HG03469 (cell line): ENCODE results near the gene HSPA8.

ENCODE experiments used
- ATAC-seq: cut with Tn5 transposase; IDR thresholded peaks from one replicate; pipeline ENCODE4 v1.9.1; 2021; ENCODE audit warnings: mild to moderate bottlenecking, moderate library complexity, moderate number of reproducible peaks; ENCODE audit not compliant: unreplicated experiment

HSPA8 gene

GRCh38 chr11:123051146-123051545 is 10.8 kb downstream of the HSPA8 start:
- ATAC-seq, result no peak

DNA sequence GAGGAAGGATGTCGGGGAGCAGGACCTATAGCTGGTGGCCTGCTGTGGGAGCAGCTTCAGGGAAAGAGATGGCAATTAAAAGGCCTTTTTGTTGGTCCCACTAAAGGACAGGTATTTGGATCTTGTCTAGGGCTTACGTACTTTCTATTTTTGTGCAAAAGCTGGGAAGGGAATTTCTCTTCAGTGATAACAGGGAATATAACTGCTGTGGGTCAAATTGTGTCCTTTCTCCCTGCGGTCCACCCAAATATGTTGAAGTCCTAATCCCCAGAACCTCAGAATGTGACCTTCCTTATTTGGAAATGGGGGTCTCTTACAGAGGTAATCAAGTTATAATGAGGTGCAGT is 14.0 kb downstream of the HSPA8 start:
- ATAC-seq, result no peak

GRCh38 chr11:123047266-123047946 is 14.5 kb downstream of the HSPA8 start:
- no peak for ATAC-seq

- ATAC-seq, result no peak
Observed at GRCh38 chr11:123046473-123047259, 15.3 kb downstream of the HSPA8 start.

DNA sequence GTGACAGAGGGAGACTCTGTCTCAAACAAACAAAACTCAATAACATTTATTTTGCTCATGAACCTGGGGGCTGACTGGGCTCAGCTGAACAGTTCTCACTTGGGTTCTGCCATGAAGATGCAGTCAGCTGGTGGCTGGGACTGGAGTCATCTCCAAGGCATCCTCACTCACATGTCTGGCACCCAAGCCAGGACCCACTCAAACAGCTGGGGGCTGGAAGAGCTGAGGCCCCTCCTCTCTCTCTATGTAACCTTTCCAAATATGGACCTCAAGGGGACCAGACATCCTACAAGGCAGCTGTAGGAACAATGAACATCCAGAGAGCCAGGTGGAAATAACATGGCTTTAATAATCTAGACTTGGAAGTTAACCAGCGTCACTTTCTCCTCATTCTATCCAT is 16.8 kb downstream of the HSPA8 start:
- no peak for ATAC-seq

DNA sequence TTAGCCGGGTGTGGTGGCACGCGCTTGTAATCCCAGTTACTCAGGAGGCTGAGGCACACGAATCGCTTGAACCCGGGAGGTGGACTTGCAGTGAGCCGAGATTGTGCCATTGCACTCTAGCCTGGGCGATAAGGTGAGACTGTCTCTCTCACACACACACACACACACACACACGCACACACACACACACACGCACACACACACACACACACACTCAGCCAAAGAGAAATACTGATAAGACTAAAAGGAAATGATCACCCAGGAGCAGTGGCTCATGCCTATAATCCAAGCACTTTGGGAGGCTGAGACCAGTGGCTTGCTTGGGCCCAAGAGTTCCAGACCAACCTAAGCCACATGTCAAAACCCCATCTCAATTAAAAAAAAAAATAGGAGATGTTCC is 20.8 kb downstream of the HSPA8 start:
- no peak for ATAC-seq

DNA sequence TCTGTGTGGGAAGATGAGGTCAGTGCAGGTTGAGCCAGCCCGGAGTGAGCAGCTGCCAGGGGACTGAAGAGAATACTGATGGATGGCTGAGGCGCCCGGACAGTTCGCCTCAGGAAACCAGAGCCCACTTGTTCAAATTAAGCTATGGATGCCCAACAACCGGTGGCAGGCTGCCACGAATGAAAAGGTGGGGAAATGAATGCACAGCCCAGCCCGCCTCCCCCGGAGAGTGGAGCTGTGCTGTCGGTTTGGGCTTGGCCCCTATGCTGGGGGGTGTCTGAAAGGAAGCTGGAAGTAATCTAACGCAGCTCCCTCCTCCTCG is 21.9 kb downstream of the HSPA8 start:
- ATAC-seq, result no peak

DNA sequence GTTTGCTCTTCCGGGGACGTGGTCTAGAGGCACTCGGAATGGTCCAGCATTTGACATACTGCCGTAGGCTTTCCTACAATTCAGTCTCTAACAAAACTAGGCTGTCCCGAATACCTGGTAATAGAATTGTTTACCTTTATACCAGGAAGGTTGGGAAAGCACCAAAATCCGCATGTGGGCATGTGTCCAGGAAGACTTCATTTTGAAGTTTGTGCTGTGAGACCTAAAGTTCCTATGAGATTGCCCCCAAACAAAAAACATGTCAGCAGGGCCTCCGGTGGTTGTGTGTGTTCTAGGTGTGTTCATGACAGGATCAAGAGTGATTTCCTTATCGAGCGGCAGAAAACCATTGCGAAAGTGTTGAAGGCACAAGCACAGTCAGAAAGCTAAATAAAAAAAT is 26.1 kb downstream of the HSPA8 start:
- no peak for ATAC-seq

- ATAC-seq, result no peak
Observed at GRCh38 chr11:123034597-123034996, 27.3 kb downstream of the HSPA8 start.

DNA sequence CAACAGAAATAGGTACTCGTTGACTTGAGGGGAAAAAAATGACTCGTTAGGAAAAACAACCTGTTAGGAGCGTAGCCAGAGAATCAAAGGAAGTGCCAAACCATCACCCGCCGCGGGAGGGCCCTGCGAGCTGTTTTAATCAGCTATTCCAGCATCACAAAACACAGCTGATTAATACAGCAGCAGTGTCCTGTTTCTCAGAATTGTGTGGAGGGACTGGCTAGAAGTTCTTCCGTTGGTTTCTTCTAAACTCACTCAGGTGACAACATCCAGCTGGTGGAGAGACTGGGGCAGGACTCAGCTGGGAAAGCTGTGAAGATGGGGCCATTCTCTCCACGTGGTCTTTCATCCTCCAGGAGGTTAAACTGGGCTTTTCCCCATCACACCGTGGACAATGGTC is 28.0 kb downstream of the HSPA8 start:
- no peak for ATAC-seq

DNA sequence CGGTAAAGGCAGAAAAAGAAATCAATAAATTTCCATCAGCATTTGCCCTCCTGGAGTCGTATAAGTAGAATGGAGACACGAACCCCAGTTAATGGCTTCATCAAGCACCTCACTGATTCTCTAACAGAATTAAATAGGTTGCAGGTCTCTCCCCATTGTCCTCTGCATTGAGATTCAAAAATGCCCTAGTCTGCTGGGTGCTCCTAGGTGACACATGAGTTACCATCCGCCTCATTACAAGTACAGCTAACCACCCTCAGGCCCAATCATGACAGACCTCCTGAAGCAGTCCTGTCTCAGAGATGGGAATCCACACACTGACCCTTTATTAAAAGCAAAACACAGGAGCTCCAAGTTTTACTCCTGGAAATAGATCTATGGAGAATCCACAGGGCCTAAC is 31.4 kb downstream of the HSPA8 start:
- no peak for ATAC-seq

DNA sequence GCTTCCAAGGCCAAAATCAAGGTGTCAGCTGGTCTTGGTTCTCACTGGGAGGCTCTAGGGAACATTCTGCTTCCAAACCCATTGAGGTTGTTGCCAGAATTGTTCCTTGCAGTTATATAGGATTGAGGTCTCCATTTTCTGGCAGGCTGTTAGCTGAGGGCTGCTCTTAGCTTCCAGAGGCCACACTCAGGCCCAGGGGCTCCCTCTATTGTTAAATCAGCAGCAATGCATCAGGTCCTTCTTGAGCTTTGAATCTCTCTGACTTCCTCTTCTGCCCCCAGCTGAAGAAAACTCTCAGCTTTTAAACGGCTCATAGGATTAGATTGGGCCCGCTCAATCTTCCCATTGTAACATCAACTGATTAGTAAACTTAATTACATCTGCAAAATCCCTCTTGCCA is 41.0 kb downstream of the HSPA8 start:
- no peak for ATAC-seq

DNA sequence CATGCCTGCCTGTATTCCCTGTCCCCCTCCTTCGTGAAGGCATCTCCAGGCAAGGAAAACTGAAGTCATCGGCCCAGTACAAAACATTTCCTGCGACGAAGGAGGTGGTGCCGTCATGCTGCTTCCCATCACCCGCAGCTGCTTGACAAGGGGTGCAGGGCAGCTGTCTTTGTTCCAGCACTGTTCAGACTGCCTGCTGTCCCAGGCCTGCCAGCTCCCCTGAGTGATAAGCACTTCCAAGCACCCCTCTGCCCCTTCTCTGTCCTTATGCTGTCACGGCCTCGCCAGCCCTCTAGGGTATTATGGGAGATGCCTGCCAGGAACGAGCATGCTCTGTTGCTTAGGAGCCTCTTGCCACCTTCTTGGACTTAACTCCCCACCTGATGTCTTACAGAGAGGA is 43.2 kb downstream of the HSPA8 start:
- ATAC-seq, result no peak

DNA sequence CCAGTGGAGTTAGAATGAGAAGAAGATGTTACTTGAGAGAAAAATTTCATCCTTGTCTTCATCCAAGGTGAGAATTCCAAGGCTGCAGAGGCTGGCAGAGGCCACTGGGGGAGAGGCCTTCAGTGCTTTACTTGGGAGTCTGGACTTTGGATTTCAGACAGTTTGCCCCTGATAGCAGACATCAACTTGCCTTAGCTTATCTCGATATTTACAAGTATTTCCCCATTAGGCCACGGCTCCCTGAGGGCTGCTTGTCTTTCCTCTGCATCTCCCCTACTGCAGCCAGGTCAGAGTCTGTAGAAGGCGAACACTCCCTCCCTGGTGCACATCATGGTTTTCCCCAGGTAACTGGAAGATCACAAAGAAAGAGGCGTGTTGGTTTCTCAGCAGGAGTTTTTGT is 50.4 kb downstream of the HSPA8 start:
- no peak for ATAC-seq
